Peyer's patch (tissue), 4 donors: Measurements from ENCODE around the gene ASGR1. TPM values are rescaled to one million over a fixed set of nuclear protein-coding genes. Genes with fewer than 3 reads are reported as not detected.
A peak's percentile ranks its signal among the peaks of the same experiment; 100 is the strongest.

Experiments used
- DNase-seq, 3 donors: peaks; one replicate each; pipeline ENCODE4 v3.0.0-alpha.2; 2017 to 2019
- H3K27ac ChIP-seq, 4 donors: fragments of 200-600 bp; sonication (generic); one replicate each; pipeline ENCODE4 v1.5.1; 2016 to 2019
- H3K27me3 ChIP-seq, 2 donors: fragments of 200-600 bp; sonication (generic); one replicate each; pipeline ENCODE4 v1.5.1; 2019
- H3K36me3 ChIP-seq, 3 donors: fragments of 200-600 bp; sonication (generic); one replicate each; pipeline ENCODE4 v1.5.1; 2016 to 2019
- H3K4me1 ChIP-seq, 4 donors: fragments of 200-600 bp; sonication (generic); one replicate each; pipeline ENCODE4 v1.5.1; 2016 to 2019
- H3K4me3 ChIP-seq, 4 donors: fragments of 200-600 bp; sonication (generic); 1 replicate in 3 of 4; 2 replicates in 1 of 4; pipeline ENCODE4 v1.5.1; 2016 to 2019; ENCODE audit warnings: mild to moderate bottlenecking in 1 of 4
- H3K9me3 ChIP-seq, 4 donors: fragments of 200-600 bp; sonication (generic); one replicate each; pipeline ENCODE4 v1.5.1; 2016 to 2019; ENCODE audit warnings: mild to moderate bottlenecking in 1 of 4
- CTCF ChIP-seq, 6 experiments: fragments of 450-650 bp in 4 of 6; fragments of 200-600 bp in 2 of 6; sonication (generic) in 1 of 6; IDR thresholded peaks; one replicate each; pipeline ENCODE4 v1.5.1; 2017 to 2019; ENCODE audit warnings: antibody characterized with exemption in 6 of 6, mild to moderate bottlenecking in 3 of 6, moderate library complexity in 1 of 6
- POLR2A ChIP-seq, 2 donors: fragments of 450-650 bp; IDR thresholded peaks; one replicate each; pipeline ENCODE4 v1.5.1; 2017; ENCODE audit warnings: antibody characterized with exemption in 2 of 2, mild to moderate bottlenecking in 2 of 2, moderate library complexity in 2 of 2
- total RNA-seq, 4 donors: library from RNA; depleted of rRNA; stranded (reverse); fragments of >200 nt; gene quantifications; one replicate each; pipeline ENCODE4 v1.1.0, GENCODE V29; 2016

Gene ASGR1
- total RNA-seq: 1 to 10 TPM in 1 of 4 donors, under 1 TPM in 2, not detected in 1; 0.88 to 2.5 (median 0.94) TPM

GRCh38 chr17:7179317-7180254 lies at the start of gene ASGR1:
Gene ASGR1, minus strand, starts transcription at chr17:7179370. Its CDS starts 807 bp downstream, at chr17:7178563.
- Histone ChIP-seq H3K4me1 (peaks cover 0 to 16% (median 10%) of the 10 kb centered on the region in 4 donors), H3K27ac (no peak within 1 kb of the TSS), H3K36me3 (no peaks in the 10 kb centered on the region), H3K9me3 (no peaks in the 10 kb centered on the region), H3K4me3 (peak within 1 kb of the TSS in 1 of 4 donors; percentile 43), H3K27me3 (no peaks in the 10 kb centered on the region)
- no peak for TF ChIP-seq CTCF (IDR thresholded peaks at IDR 0.05)
- TF ChIP-seq POLR2A (IDR thresholded peaks at IDR 0.05): no peak
- no peak for DNase-seq

GRCh38 chr17:7228920-7229319 lies 49.8 kb upstream of the ASGR1 start:
- no peaks in the 10 kb centered on the region for H3K27me3 ChIP-seq
- DNase-seq: no peak
- H3K9me3 ChIP-seq: no peaks in the 10 kb centered on the region
- peaks cover 0 to 64% (median 0%) of the 10 kb centered on the region in 3 donors for H3K36me3 ChIP-seq
- peak overlapping the region in 1 of 4 donors; percentile 30 for H3K27ac ChIP-seq
- TF ChIP-seq POLR2A (IDR thresholded peaks at IDR 0.05) (no peak), CTCF (IDR thresholded peaks at IDR 0.05) (no peak)
- no peak overlapping the region for H3K4me3 ChIP-seq
- H3K4me1 ChIP-seq: peaks cover 0 to 18% (median 7%) of the 10 kb centered on the region in 4 donors

GRCh38 chr17:7226721-7227710 lies 47.8 kb upstream of the ASGR1 start:
- H3K9me3 ChIP-seq: no peaks in the 10 kb centered on the region
- H3K36me3 ChIP-seq: peaks cover 0 to 83% (median 0%) of the 10 kb centered on the region in 3 donors
- peaks cover 0 to 2% (median 0%) of the 10 kb centered on the region in 4 donors for H3K4me1 ChIP-seq
- TF ChIP-seq POLR2A (IDR thresholded peaks at IDR 0.05) (no peak), CTCF (IDR thresholded peaks at IDR 0.05) (no peak)
- H3K27ac ChIP-seq: peak overlapping the region in 1 of 4 donors; percentile 36
- DNase-seq: peak in 1 of 3 donors; percentile 46
- H3K4me3 ChIP-seq: no peak overlapping the region
- H3K27me3 ChIP-seq: no peaks in the 10 kb centered on the region

GRCh38 chr17:7225711-7226331 lies 46.7 kb upstream of the ASGR1 start:
- DNase-seq: no peak
- Histone ChIP-seq H3K27me3 (no peaks in the 10 kb centered on the region), H3K4me3 (no peak overlapping the region), H3K4me1 (peaks cover 0 to 13% (median 3%) of the 10 kb centered on the region in 4 donors), H3K36me3 (peaks cover 0 to 89% (median 0%) of the 10 kb centered on the region in 3 donors), H3K9me3 (no peaks in the 10 kb centered on the region), H3K27ac (no peak overlapping the region)
- TF ChIP-seq CTCF (IDR thresholded peaks at IDR 0.05): no peak
- TF ChIP-seq POLR2A (IDR thresholded peaks at IDR 0.05): no peak

GRCh38 chr17:7224661-7225111 lies 45.5 kb upstream of the ASGR1 start:
- no peaks in the 10 kb centered on the region for H3K9me3 ChIP-seq
- TF ChIP-seq CTCF (IDR thresholded peaks at IDR 0.05) (no peak), POLR2A (IDR thresholded peaks at IDR 0.05) (no peak)
- no peak for DNase-seq
- peak overlapping the region in 1 of 4 donors; percentile 100 for H3K27ac ChIP-seq
- no peak overlapping the region for H3K4me3 ChIP-seq
- peaks cover 0 to 78% (median 0%) of the 10 kb centered on the region in 3 donors for H3K36me3 ChIP-seq
- H3K27me3 ChIP-seq: no peaks in the 10 kb centered on the region
- H3K4me1 ChIP-seq: peaks cover 0 to 18% (median 5%) of the 10 kb centered on the region in 4 donors
